A549 (cell line): Measurements from ENCODE around the gene TBC1D1. TPM values are rescaled to one million over a fixed set of nuclear protein-coding genes. Genes with fewer than 3 reads are reported as not detected.

Experiments
- ATAC-seq, 2 experiments: fragments of 200-7000 bp in 1 of 2; fragments of >200 bp in 1 of 2; cut with Nextera tagmentation in 1 of 2; cut with Tn5 transposase in 1 of 2; 3 replicates each; pipeline versions ENCODE4 v1.8.0 to v1.9.1; 2018 to 2020; ENCODE audit warnings: mild to moderate bottlenecking in 1 of 2, moderate library complexity in 1 of 2
- CTCF ChIA-PET: fragments of 300-600 bp; sonication (Branson Sonifier 250); formaldehyde crosslinking; extraction: SDS; loops from one replicate; lab custom pipeline; 2021; ENCODE audit warnings: antibody characterized with exemption, inconsistent platforms; lab: Yijun Ruan, JAX
- POLR2A ChIA-PET: fragments of 350-600 bp; formaldehyde crosslinking; extraction: SDS; loops from one replicate; lab custom pipeline; 2021; ENCODE audit warnings: antibody characterized with exemption, inconsistent platforms; lab: Yijun Ruan, JAX
- DNase-seq, 2 experiments: peaks; one replicate each; pipeline versions ENCODE4 v3.0.0 to v3.0.0-alpha.2; 2011 to 2016; ENCODE audit warnings: low read depth in 1 of 2, low spot score in 1 of 2
- FAIRE-seq: peaks from 2 replicates; lab custom pipeline; 2011; peaks lifted over from hg19 to GRCh38; lab: Jason Lieb, UNC
- H3K27ac ChIP-seq, 2 experiments: fragments of >200 bp; sonication (Bioruptor Twin); formaldehyde crosslinking; 3 replicates each; pipeline ENCODE4 v1.5.1; 2016 to 2017
- H3K4me1 ChIP-seq: fragments of >200 bp; sonication (Bioruptor Twin); formaldehyde crosslinking; 3 replicates; pipeline ENCODE4 v1.6.1; 2016
- H3K4me2 ChIP-seq: fragments of >200 bp; sonication (Bioruptor Twin); formaldehyde crosslinking; 3 replicates; pipeline ENCODE4 v1.6.1; 2016
- H3K4me3 ChIP-seq: fragments of >200 bp; sonication (Bioruptor Twin); formaldehyde crosslinking; 3 replicates; pipeline ENCODE4 v1.5.1; 2016
- H3K9me3 ChIP-seq: fragments of >200 bp; sonication (Bioruptor Twin); formaldehyde crosslinking; 3 replicates; pipeline ENCODE4 v1.6.1; 2016
- BCL3 ChIP-seq: fragments of >200 bp; sonication (Bioruptor Twin); formaldehyde crosslinking; IDR thresholded peaks from 3 replicates; pipeline ENCODE4 v1.6.1; 2016
- BHLHE40 ChIP-seq: IDR thresholded peaks from 2 replicates; pipeline ENCODE4 v1.6.1; 2012; ENCODE audit warnings: low read depth, low read length, inconsistent platforms
- CBX8 ChIP-seq: fragments of 200-600 bp; sonication (generic); IDR thresholded peaks from 2 replicates; pipeline ENCODE4 v1.6.1; 2016
- CEBPB ChIP-seq, 2 experiments: fragments of >200 bp in 1 of 2; sonication (Bioruptor Twin) in 1 of 2; formaldehyde crosslinking in 1 of 2; IDR thresholded peaks; 2 replicates each; pipeline ENCODE4 v1.6.1; 2012 to 2016
- CTCF ChIP-seq: fragments of >200 bp; sonication (Bioruptor Twin); formaldehyde crosslinking; IDR thresholded peaks from 3 replicates; pipeline ENCODE4 v1.5.1; 2016
- E2F6 ChIP-seq: IDR thresholded peaks from 2 replicates; pipeline ENCODE4 v1.6.1; 2012; ENCODE audit warnings: low read depth, borderline replicate concordance
- EHF ChIP-seq: fragments of 250-450 bp; sonication (Bioruptor Pico); IDR thresholded peaks from 2 replicates; pipeline ENCODE4 v1.5.0; 2020; ENCODE audit warnings: mild to moderate bottlenecking
- EP300 ChIP-seq, 2 experiments: fragments of >200 bp; sonication (Bioruptor Twin); formaldehyde crosslinking; IDR thresholded peaks; 2 replicates in 1 of 2; 3 replicates in 1 of 2; pipeline ENCODE4 v1.6.1; 2016 to 2017
- FOSB ChIP-seq: fragments of 250-450 bp; sonication (Bioruptor Pico); IDR thresholded peaks from 2 replicates; pipeline ENCODE4 v1.5.0; 2020; ENCODE audit warnings: mild to moderate bottlenecking, moderate library complexity
- NPAS2 ChIP-seq: fragments of 250-450 bp; sonication (Bioruptor Pico); IDR thresholded peaks from 2 replicates; pipeline ENCODE4 v1.8.0; 2022; ENCODE audit warnings: mild to moderate bottlenecking, moderate library complexity, borderline replicate concordance
- POLR2A ChIP-seq: IDR thresholded peaks from 2 replicates; pipeline ENCODE4 v1.6.1; 2012; ENCODE audit warnings: mild to moderate bottlenecking, low read length
- REST ChIP-seq: fragments of 200-600 bp; sonication (generic); IDR thresholded peaks from 2 replicates; pipeline ENCODE4 v1.6.1; 2016; ENCODE audit warnings: antibody characterized with exemption, mild to moderate bottlenecking, moderate library complexity
- RFX5 ChIP-seq: fragments of 450-650 bp; IDR thresholded peaks from 2 replicates; pipeline ENCODE4 v1.7.1; 2014; ENCODE audit warnings: antibody characterized with exemption, mild to moderate bottlenecking, moderate library complexity
- ZFP36 ChIP-seq: fragments of 450-650 bp; IDR thresholded peaks from 2 replicates; pipeline ENCODE4 v1.6.1; 2014; ENCODE audit warnings: borderline replicate concordance; ENCODE audit not compliant: partially characterized antibody
- WGBS: methylation state at CpG from one replicate; pipeline ENCODE4 v1.1.6; 2017; ENCODE audit errors: missing lambda C conversion rate; 5-methylcytosine and 5-hydroxymethylcytosine counted together
- polyA plus RNA-seq, 4 experiments: library from polyadenylated mRNA; depleted of rRNA in 3 of 4; stranded (reverse); fragments of >200 nt; fragmentation: RNase III in 1 of 4; extraction: RNeasy Plus Mini Kit Qiagen cat#74134 plus additional on column Dnase treatment in 1 of 4; gene quantifications; 2 replicates in 3 of 4; 3 replicates in 1 of 4; pipeline ENCODE4 v1.2.3, GENCODE V29; 2011 to 2017

TBC1D1 gene
- polyA plus RNA-seq, 2 of the 4 experiments (the other 2 are of a cell fraction) = 26.5 to 28.5 TPM

- TF ChIP-seq CBX8 (no peak), POLR2A (no peak)
These were observed 203.5 kb downstream of the TBC1D1 start (continued) for GRCh38 chr4:38094419-38094818.

GRCh38 chr4:38095691-38096090 lies 204.8 kb downstream of the TBC1D1 start:
- H3K4me1 ChIP-seq = no peaks in the 10 kb centered on the region
- no peak overlapping the region for H3K4me3 ChIP-seq
- no peaks in the 10 kb centered on the region for H3K9me3 ChIP-seq
- H3K4me2 ChIP-seq = no peak overlapping the region
- no peak for DNase-seq
- CTCF ChIA-PET = interaction anchor here (1.1 kb wide), 1 partner anchor 84 kb away, joined by 3 read pairs; no protein-coding TSS in a partner anchor
- WGBS = 93% methylated on average over 8 of the region's 8 CpGs
- TF ChIP-seq FOSB (CRISPR knock-in tag) = no peak
- TF ChIP-seq, all 56 proteins: peak for 0
- no peak overlapping the region for H3K27ac ChIP-seq
- ATAC-seq (no peak), FAIRE-seq (no peak)
- POLR2A ChIA-PET = no interaction called here

GRCh38 chr4:38097818-38098217 lies 206.9 kb downstream of the TBC1D1 start:
- no peak for FAIRE-seq
- POLR2A ChIA-PET = no interaction called here
- WGBS = 87% methylated on average over 4 of the region's 4 CpGs

GRCh38 chr4:38099020-38099600 lies 208.2 kb downstream of the TBC1D1 start:
- Histone ChIP-seq H3K4me2 (no peak overlapping the region), H3K4me3 (no peak overlapping the region), H3K9me3 (no peaks in the 10 kb centered on the region), H3K27ac (no peak overlapping the region), H3K4me1 (no peaks in the 10 kb centered on the region)
- DNase-seq (no peak), ATAC-seq (no peak), FAIRE-seq (no peak)
- WGBS = 96% methylated on average over 4 of the region's 4 CpGs
- ChIA-PET CTCF (interaction anchor here (0.9 kb wide), 1 partner anchor 33 kb away, joined by 3 read pairs; no protein-coding TSS in a partner anchor), POLR2A (no interaction called here)
- no peak for TF ChIP-seq CTCF
- TF ChIP-seq EP300 (IDR thresholded peaks at IDR 0.05) = no peak
- TF ChIP-seq BCL3 = no peak
- TF ChIP-seq NPAS2 (CRISPR knock-in tag) = no peak
- no peak for TF ChIP-seq RFX5
- TF ChIP-seq ZFP36 = no peak
- TF ChIP-seq BHLHE40 = no peak
- no peak for TF ChIP-seq REST
- TF ChIP-seq EHF (CRISPR knock-in tag) = no peak

More at GRCh38 chr4:38097818-38098217, 206.9 kb downstream of the TBC1D1 start:
- DNase-seq (no peak), ATAC-seq (no peak)
- no peak overlapping the region for H3K27ac ChIP-seq
- no peak overlapping the region for H3K4me2 ChIP-seq
- no peaks in the 10 kb centered on the region for H3K9me3 ChIP-seq
- no peaks in the 10 kb centered on the region for H3K4me1 ChIP-seq
- no peak overlapping the region for H3K4me3 ChIP-seq
- CTCF ChIA-PET = no interaction called here
- TF ChIP-seq REST (no peak), E2F6 (no peak), CEBPB (IDR thresholded peaks at IDR 0.05) (no peak)
